EH (cell line): ENCODE data around the gene SLC4A4.
"Not testable (repeated sequence)": the region's sequence is repeated elsewhere in the genome, so short reads cannot be mapped to it uniquely, and the experiment has no call there.

ENCODE experiments used
- DNase-seq: peaks from one replicate; pipeline ENCODE4 v3.0.0-alpha.2; 2015; ENCODE audit warnings: low read depth

Gene SLC4A4

DNA sequence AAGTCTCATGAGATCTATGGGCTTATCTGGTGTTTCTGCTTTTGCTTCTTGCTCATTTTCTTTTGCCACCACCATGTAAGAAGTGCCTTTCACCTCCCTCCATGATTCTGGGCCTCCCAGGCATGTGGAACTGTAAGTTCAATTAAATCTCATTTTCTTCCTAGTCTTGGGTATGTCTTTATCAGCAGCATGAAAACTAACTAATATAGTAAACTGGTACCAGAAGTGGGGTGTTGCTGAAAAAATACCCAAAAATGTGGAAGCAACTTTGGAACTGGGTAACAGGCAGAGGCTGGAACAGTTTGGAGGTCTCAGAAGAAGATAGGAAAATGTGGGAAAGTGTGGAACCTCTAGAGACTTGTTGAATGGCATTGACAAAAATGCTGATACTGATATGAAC, 70.1 kb downstream of the SLC4A4 start:
- not testable (repeated sequence) for DNase-seq

DNA sequence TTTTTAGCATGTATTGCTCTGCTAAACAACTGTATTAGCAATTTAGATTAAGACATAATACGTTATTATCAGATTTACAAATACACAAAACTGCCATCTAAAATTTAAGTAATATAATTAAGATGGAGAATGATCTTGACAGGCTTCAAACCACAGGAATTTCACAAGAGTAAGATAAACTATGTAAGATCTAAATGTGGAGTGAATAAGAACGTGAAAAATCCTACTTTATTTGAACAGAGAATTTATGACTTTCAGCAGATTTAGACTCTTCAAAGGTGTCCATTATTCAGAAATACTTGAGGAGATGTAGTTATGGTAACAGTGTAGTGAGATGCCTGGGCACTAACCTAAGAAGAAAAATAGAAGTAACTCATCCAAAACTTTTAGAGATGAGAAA, 73.2 kb downstream of the SLC4A4 start:
- peak; percentile 77 for DNase-seq

DNA sequence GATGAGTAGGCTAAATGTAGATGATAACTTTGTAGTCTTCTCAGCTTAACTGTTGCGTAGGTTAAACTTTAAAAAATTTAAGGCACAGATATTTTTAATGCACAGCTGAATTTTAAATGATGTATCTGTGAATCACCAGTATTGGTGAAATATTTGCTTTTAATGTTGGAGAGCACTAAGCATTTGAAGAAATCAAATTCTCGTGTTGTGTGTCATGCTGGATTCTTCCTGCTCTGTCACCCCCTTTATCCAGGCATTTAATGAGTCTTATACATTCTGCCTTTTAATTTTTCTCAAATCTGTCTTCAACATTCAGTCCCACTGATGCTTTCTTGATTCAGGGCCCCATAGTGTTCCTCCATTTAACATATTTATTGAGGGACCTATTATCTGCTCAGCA, 76.7 kb downstream of the SLC4A4 start:
- peak; percentile 49 for DNase-seq

DNA sequence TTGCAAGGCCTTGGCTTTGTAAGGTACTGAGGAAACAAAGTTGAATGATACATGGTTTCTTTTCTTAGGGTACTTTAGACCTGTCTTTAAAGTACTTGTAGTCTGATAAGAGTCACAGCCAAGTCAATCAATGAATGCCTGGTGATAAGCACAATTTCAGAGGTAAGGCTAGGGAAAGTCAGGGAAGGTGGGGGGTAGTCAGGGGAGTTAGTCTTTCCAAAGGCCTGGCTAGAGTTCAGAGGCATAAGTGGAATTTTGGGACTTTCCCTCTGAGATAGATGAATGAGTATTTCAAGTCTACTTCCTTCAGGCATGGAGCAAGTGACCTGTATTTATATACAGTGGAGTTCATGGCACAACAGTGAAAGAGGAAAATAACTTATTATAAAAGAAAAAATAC, 78.3 kb downstream of the SLC4A4 start:
- no peak for DNase-seq

DNA sequence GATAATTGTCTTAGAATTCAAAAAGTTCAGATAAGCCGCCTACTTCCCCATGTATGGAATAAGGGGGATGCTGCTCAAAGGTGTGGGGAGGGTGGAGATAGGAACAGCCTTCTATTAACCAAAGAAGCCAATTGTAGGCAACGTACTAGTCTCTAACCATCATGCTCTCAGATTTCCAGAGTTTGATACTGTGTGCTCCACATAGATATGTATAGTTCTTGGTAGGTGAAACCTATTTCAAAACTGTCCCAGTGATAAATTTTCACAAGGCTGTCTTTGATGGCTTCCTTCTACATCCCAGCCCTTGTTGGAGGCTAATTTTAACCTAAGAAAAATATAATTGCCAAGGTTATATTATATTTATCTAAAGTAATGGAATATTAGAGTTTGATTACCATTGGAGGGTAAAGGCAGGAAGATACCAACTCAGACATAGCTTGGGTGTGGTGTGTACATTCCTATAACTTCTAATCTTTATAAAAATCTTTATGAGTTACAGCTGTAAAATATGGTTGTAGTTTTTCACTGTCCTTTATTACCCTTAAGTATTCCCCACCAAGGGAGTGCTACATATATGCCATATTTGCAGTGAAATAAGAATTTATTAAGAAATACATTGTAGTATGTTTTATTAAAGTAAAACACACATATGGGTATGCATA, 87.7 kb downstream of the SLC4A4 start:
- DNase-seq, result no peak

DNA sequence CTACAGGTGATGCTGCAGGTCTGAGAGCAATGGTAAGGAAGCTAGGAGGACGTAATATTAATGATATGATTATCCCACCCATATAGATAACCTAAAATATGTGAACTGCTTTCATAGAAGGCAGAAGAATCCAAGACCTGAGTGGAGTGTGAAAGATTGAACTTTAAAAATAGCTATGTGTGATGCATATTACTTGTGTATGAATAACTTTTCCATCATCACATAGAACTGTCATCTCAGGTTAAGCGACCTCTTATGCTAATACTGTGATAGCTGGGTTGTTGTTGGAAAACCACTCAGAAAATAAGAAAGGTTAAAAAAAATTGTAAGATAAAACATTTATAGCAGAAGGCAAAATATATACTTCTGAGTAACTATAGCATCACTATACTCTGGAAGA, 90.3 kb downstream of the SLC4A4 start:
- no peak for DNase-seq

DNA sequence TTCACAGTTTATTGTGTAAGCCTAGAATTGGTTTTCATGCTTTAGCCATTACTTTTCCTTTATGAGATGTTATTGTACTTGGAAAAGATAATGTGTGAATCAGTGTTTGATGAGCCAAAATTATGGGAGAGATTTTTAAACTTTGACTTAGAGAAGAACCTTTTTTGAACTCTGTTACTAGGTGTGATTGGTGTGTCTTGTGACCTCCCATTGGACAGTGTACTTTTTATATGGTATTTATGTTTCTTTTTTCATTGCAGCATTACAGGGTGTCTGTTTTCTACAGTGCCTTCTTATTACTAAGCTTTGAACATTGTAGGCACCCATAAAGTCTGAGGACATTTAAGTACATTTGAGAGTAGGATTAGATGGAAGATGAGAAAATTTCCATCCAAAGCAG, 91.1 kb downstream of the SLC4A4 start:
- DNase-seq, result no peak

DNA sequence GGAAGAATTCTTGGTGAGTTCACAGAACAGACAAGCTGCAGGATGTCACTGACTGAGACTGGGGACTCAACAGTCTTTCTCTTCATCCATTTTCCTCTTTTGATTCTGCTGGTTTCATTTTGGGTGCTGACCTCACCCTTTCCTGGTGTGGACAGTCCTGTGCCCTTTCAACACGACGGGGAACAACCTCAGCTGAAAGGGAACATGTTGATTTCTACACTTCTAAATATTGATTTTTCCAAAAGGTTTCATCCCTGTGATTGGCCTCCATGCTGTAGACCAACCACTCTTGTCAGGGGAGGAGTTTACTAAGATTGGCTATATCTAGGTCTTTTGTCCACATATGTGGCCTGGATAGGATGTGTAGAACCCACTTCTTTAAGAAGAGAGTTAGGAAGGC, 91.8 kb downstream of the SLC4A4 start:
- DNase-seq, result no peak

DNA sequence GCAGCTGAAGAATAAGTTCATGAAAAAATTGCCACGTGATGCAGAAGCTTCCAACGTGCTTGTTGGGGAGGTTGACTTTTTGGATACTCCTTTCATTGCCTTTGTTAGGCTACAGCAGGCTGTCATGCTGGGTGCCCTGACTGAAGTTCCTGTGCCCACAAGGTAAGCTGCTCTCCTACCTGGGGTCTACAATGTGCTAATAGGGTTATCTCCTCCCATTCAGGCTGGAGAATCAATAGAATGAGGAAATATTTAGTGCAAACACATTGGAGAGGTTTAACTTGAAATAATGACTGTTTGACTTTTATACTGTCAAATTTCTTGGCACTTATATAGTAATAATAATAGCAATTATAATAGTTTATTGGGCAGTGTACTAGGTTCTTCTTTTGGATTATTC, 101.8 kb downstream of the SLC4A4 start:
- no peak for DNase-seq

DNA sequence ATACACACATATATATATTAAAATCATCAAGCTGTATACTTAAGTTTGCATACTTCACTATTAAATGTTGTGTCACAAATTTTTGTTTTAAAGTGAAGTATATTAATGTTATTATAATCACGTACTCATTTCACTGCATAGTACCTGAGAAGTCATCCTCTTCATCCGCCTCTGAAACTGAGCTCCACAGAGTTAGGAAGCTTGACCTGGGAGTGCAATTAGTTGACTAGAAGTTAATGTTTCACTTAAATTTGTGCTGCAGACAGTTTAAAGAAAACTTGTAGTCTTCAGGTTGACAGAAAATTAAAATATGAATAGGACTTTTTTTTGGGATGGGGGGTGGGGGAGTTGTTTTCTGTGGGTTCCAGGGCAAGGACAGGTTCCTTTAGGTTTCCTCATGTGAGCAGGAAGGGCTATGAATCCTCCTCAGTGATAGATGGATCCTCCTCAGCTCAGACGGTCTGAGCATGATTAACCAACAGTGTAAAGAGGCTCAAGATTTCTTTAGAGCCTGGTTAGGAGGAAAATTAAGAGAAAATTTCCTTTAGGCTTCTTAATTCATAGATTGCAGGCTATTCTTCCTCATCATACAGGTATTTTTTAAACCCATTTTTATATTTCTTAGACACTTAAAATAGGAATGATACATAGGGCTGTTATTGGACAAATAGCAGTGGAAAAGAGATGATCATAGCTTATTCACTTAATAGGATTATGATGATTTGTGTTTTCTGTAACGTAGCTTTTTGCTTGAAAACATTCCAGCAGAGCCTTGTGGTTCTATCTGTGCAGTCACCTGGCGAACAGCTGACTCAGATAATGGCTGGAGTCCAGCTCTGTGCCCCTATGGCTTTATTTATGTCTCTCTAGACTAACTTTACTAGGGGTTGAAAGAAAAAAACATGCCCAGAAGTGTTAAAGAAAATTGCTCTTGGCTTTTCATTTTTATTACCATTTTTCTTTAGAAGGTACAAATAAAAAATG, 102.7 kb downstream of the SLC4A4 start:
- peak; percentile 11 for DNase-seq

DNA sequence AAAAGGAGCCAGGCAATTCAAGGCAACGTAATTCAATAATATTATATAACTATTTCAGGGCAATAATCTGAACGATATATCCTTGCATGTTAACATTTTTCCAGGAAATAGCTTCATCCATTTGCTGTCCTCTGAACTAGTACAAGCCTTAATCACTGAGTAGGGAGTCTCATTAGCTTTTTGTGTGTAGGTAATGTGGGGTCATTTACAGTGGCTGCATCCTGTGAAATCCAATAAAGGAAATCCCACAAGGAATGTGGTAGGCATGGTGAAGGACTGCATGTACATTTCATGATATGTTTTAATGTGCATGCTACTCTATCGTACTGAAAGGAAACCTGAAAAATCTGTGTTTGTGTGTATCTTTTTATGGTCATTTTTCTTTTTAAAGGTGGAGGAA, 103.5 kb downstream of the SLC4A4 start:
- no peak for DNase-seq

DNA sequence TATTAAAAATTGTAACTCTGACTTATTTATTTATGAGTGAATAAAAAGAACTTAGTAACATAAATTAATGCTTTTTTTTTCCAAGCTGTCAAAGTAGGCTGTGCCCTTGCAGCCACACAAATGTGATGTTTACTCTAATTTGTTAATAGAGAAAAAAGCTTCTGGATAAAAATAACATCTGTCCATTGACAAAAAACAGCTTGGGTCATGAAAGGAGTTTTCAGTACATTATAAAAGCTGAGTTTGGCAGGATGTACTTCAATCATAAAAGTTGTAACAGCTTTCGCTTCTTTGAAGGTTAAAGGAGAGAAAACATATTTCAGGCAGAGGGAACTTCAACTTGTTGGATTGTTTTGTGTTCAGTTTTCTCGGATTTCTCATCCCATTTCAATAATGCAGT, 105.6 kb downstream of the SLC4A4 start:
- no peak for DNase-seq

DNA sequence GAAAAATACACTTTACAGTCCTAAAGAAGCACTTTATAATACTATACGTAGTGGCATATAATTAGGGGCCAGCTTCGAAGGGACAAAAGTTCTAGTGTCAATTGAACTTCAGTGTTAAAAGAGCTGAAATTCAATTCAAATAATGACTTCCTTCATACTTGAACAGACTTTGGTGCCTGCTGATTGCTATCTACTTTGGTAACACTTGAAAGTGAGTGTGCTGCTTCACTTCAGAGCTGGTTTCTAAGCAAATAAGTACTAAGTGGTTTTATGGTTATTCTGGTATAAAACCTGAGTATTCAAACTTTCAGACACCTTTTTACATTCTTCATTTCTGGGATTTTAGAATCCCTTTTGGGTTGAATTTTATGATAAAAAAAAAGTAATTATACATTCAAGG, 107.0 kb downstream of the SLC4A4 start:
- DNase-seq, result no peak

DNA sequence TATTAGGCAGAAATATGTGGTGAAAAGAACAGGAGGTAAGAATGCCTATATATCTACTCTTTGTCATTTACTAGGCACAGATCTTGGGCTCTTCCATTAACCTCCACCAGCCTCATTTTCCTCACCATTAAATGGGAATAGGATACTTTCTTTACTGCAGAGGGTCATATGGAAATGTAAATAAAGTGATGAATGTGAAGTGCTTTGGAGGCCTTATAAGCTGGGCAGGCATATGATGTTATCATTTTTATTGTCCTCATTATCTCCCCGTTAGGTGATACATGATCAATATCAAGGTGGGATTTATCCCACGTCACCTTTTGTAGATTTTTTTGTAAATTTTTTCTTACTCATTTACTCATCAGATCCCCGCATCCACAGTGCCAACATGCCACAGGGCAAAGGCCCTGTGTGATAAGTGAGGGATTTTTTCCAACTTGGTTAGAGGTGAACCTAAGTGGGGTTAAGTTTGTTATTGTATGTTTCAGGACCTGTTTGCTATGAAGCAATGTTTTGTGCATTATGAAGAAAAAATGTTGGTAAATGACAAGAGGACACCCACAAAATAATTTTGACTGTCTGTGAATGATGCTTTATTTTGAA, 107.8 kb downstream of the SLC4A4 start:
- DNase-seq, result no peak

DNA sequence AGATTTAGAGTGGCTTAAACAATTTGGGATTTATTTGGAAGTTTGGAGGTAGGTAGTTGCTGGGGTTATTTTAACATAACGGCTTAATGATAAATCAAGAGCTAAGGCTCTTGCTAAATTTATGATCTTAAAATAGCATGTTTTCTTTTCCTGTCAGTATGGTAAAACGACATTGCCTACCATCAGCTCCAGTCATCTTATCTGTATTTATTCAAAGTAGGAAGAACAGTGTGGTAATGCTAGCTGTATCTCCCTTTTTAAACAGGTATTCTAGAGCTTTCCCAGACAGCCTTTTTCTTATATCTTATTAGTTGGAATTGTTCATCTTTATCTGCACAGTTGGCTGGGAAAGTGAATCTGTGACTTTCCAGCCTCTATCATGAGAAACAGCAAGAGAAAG, 110.2 kb downstream of the SLC4A4 start:
- DNase-seq, result no peak

DNA sequence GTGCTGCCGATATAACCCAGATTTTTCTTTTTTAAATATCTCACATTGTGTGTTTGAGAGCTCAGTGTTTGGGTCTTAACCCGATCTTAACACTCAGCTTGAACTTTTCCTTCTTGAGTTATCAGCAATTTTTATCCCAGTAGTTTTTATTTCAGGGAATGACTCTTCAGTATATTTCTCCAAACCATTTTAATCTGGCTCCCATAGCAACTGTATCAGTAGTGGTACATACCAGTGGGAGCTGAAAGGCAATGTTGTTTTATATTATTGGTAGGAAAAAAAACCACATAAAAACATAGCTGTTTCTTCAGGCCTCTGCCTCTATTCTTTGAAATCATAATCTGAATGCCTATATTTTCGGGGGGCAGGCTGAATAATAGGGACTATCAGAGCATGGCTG, 111.1 kb downstream of the SLC4A4 start:
- DNase-seq, result no peak

DNA sequence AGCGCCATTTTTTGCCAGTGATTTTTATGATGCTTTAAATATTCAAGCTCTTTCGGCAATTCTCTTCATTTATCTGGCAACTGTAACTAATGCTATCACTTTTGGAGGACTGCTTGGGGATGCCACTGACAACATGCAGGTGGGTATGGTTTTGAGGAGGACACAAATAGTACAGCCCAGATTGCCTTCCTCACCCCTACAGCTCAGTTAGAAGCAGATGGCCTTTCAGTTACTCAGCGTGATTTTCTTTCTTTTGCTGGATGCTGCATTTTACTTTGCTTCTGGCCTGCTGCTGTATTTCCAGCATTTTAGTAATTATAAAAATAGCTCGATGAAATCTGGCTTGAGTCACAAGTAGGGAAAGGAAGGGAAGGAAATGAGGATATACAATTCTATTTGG, 114.7 kb downstream of the SLC4A4 start:
- DNase-seq, result no peak

DNA sequence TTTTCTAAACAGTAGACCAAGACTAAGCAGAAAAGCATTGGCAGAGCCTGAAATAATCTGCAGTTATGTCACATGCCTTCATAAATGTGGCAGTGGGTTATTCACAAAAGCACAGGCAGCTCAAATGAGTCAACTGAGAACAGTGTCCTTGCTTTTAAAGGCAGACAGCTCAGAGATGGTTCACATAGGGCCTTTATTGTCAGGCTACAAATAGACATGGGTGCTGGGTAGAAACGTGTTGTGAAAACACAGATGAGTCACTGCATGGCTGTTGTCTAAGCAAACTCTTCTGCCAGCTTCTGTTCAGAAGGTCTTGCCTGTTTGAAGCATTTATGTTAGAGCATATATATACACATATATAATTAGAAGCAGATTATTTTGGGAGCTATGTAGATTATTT, 118.0 kb downstream of the SLC4A4 start:
- DNase-seq, result peak; percentile 93

DNA sequence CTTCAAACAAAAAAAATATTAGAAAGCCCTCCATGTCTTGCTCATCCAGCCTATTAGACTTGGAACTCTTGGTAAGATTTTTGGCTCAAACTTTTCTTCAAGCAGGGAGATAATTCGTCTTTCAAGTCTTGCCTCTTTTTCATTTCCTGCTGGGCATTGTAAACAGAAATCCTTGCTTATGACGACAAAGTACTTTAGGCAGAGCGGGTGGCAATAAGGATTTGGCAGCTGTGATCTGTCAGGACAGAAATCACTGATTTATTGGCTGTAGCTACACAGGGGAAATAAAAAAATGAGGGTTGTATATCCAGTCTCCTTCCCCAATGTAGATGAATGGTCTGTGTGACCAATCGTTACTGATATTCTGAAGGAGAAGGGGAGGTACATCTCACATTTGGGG, 121.6 kb downstream of the SLC4A4 start:
- DNase-seq, result peak; percentile 24

DNA sequence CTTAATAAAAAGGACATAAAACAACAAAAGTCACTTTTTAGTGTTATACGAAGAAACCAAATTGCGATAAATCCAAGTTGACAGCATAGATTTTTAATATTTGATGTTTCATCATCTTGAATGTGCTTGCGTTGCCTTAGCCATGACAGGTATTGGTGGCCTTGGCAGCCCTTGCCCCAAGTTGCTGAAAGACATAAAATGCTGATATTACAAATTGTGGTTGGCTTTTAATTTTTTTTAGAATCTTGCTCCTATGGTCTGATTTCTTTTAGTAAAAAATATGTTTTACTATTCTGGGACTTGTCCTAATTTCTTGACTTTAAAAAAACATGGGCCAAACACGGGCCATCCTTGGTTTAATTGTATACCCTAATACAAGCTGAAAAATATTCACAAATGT, 122.6 kb downstream of the SLC4A4 start:
- DNase-seq, result no peak

DNA sequence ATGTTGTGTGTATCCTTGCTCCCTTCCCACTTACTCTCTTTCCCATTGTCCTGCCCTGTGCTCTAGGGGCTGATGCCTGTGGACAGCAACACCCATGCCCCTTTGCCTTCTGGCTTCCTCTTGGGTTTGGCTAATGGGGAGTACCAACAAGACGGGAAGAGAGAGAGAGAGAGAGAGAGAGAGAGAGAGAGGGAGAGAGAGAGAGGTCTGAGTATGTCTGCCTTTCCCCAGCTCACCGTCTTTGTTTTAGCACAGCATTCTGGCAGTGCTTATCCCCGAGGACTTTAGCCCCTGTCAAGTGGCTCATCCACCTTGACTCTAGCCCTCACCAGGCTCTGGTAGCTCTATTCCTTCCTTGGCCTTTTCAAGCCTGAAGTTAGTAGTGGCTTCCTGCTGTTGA, 128.0 kb downstream of the SLC4A4 start:
- DNase-seq, result no peak

DNA sequence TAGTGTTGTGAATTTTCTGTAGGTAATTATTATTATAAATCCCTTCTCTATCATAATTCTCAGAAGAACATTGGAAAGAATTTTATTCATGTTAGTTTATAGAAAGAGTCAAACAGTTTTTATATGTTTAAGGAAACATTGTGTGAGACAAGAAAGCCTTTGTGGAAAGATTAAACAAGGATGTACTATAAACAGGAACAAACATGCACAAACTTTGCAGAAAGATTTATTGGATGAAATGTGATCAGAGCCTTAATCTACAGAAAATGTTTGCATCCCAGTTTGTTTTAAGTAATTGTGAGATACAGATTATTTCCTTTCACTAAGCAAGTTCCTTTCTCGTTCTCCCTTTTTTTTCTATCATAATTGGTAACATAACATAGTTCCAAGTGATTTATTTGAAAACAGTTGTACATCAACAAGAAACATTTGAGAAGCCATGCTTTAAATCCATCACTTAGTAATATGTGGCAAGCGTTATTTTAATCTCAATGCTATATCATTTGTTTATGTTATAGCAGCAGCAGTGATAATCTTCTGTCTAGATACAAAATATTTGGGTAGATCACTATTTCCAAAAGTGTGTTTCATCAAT, 129.4 kb downstream of the SLC4A4 start:
- no peak for DNase-seq

DNA sequence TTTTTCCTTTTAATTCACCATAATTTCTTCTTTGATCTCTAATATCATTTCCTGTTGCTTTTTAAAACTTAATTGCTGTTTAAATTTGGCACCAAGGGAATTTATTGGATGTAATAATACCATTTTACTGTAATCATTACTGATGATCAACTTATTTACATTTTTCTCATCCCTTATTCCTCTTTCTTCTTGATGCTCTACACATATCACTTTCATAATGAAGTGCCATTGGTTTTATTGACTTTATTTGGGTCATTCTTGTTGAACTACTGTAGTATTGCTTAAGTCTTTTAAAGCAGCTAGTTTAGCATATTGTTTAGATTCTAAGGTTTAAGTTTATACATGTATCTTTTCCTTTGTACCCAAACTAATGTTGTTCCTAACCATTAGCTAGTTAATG, 130.7 kb downstream of the SLC4A4 start:
- DNase-seq, result no peak
